ENCODE data around the gene SLC17A7. TPM values are rescaled to one million over a fixed set of nuclear protein-coding genes. Genes with fewer than 3 reads are reported as not detected.

Gene SLC17A7
- total and polyA plus RNA-seq, 2 of the 13 experiments (the other 11 are each of a cell fraction or from before 2014, with no cell fraction given): 0.32 TPM; not detected in 1

DNA sequence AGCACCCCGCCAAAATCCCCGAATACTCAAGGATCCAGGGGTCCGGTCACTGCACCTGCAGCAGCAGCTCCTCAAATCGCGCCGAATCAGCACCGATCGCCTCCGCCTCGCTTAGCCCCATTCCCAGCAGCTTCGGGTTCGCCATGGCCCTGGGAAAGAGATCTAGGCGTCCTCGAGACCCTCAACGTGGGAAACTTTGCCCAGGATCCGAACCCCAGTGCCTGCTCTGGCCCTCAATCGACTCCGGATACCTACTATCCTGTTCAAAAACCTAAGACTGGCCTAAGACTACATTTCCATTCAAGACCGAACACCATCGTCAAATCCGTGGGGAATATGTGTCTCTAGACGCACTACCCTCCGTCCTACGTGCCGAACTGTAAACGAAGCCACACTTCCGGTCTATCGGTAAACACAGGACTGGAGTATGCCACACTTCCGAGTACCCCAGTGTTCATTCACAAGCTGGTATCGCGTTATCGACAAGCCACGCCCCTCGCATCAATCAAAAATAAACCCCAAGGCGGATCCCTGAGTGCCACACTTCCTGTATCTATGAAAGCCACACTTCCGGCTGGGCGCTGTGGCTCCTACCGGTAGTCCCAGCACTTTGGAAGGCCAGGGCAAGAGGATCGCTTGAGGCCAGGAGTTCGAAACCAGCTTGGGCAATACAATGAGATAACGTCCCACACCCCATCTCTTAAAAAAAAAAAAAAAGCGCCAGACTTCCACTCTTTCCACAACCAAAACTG lies 10.3 kb upstream of the SLC17A7 start, which contains the start of gene PIH1D1 (continued):
- TF ChIP-seq IRF1 (CRISPR knock-in tag; IDR thresholded peaks at IDR 0.05; ENCODE audit: low read depth): no peak
- TF ChIP-seq ZNF629 (CRISPR knock-in tag; conservative IDR thresholded peaks at IDR 0.05): no peak
- TF ChIP-seq NFKB2 (CRISPR knock-in tag; IDR thresholded peaks at IDR 0.05; ENCODE audit: borderline replicate concordance): no peak
- peak; percentile 93 for TF ChIP-seq GABPB1 (CRISPR knock-in tag; IDR thresholded peaks at IDR 0.05)
- no peak for TF ChIP-seq POLR2AphosphoS2 (IDR thresholded peaks at IDR 0.05; ENCODE audit: low read depth, low read length)
- peak; percentile 29; the same call in 1 of the 2 replicates for TF ChIP-seq SMAD1 (CRISPR knock-in tag; IDR thresholded peaks at IDR 0.05; ENCODE audit: borderline replicate concordance, low read depth)
- TF ChIP-seq HNRNPK (IDR thresholded peaks at IDR 0.05; ENCODE audit: low read depth, low read length, poor library complexity, severe bottlenecking): no peak
- no peak for TF ChIP-seq CENPT (CRISPR knock-in tag; IDR thresholded peaks at IDR 0.05; ENCODE audit: low read depth)
- no peak for TF ChIP-seq ZNF784 (CRISPR knock-in tag; IDR thresholded peaks at IDR 0.05; ENCODE audit: borderline replicate concordance)
- no peak for TF ChIP-seq JDP2 (CRISPR knock-in tag; IDR thresholded peaks at IDR 0.05; ENCODE audit: borderline replicate concordance)
- TF ChIP-seq BHLHE40 (IDR thresholded peaks at IDR 0.05; ENCODE audit: low read length): peak; percentile 9; the same call in 1 of the 2 replicates
- no peak for TF ChIP-seq ZNF337 (CRISPR knock-in tag; IDR thresholded peaks at IDR 0.05; ENCODE audit: borderline replicate concordance, low read depth)
- no peak for TF ChIP-seq ZNF460 (CRISPR knock-in tag; IDR thresholded peaks at IDR 0.05; ENCODE audit: borderline replicate concordance)
- TF ChIP-seq FOXM1 (CRISPR knock-in tag; IDR thresholded peaks at IDR 0.05): no peak
- TF ChIP-seq ZNF510 (CRISPR knock-in tag; IDR thresholded peaks at IDR 0.05; ENCODE audit: low read depth): no peak; the same call in 1 of the 2 replicates
- peak; percentile 53; the same call in 1 of the 2 replicates for TF ChIP-seq HIVEP1 (CRISPR knock-in tag; IDR thresholded peaks at IDR 0.05)
- TF ChIP-seq, protein P1, sequence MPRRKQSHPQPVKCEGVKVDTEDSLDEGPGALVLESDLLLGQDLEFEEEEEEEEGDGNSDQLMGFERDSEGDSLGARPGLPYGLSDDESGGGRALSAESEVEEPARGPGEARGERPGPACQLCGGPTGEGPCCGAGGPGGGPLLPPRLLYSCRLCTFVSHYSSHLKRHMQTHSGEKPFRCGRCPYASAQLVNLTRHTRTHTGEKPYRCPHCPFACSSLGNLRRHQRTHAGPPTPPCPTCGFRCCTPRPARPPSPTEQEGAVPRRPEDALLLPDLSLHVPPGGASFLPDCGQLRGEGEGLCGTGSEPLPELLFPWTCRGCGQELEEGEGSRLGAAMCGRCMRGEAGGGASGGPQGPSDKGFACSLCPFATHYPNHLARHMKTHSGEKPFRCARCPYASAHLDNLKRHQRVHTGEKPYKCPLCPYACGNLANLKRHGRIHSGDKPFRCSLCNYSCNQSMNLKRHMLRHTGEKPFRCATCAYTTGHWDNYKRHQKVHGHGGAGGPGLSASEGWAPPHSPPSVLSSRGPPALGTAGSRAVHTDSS (CRISPR knock-in tag; conservative IDR thresholded peaks at IDR 0.05): no peak
- no peak for TF ChIP-seq RBAK (CRISPR knock-in tag; IDR thresholded peaks at IDR 0.05)
- no peak for TF ChIP-seq ZNF619 (CRISPR knock-in tag; IDR thresholded peaks at IDR 0.05)
- TF ChIP-seq DPF2 (CRISPR knock-in tag; IDR thresholded peaks at IDR 0.05; ENCODE audit: borderline replicate concordance, low read depth): no peak
- TF ChIP-seq SOX6 (IDR thresholded peaks at IDR 0.05): no peak
- 0 out of 2 replicates have a peak, but pooled peaks have one; percentile 29 for TF ChIP-seq SOX6 (CRISPR knock-in tag; IDR thresholded peaks at IDR 0.05)
- TF ChIP-seq HNRNPL (IDR thresholded peaks at IDR 0.05; ENCODE audit: low read depth, low read length): no peak
- no peak; the same call in 1 of the 2 replicates for TF ChIP-seq NCOR1 (IDR thresholded peaks at IDR 0.05; ENCODE audit: borderline replicate concordance, low read length)
- TF ChIP-seq SP140L (CRISPR knock-in tag; IDR thresholded peaks at IDR 0.05; ENCODE audit: borderline replicate concordance): no peak
- no peak for TF ChIP-seq NONO (IDR thresholded peaks at IDR 0.05)
- peak; percentile 72 for TF ChIP-seq NONO (CRISPR knock-in tag; conservative IDR thresholded peaks at IDR 0.05)
- no peak for TF ChIP-seq GZF1 (CRISPR knock-in tag; IDR thresholded peaks at IDR 0.05)
